HEK293 (cell line): Measurements from ENCODE around the gene SYNCRIP.

ENCODE experiments used
- FEZF1 ChIP-seq: fragments of 450-650 bp; formaldehyde crosslinking; IDR thresholded peaks from 2 replicates; pipeline ENCODE4 v1.5.1; 2016; ENCODE audit warnings: missing biosample characterization, missing genetic modification characterization
- HOXA7 ChIP-seq: sonication (generic); formaldehyde crosslinking; IDR thresholded peaks from 2 replicates; pipeline ENCODE4 v1.8.1; 2022; ENCODE audit warnings: missing genetic modification reagents, borderline replicate concordance
- HOXC10 ChIP-seq: sonication (generic); formaldehyde crosslinking; IDR thresholded peaks from 2 replicates; pipeline ENCODE4 v1.8.1; 2023; ENCODE audit warnings: mild to moderate bottlenecking, missing genetic modification reagents
- KLF1 ChIP-seq: fragments of 450-650 bp; formaldehyde crosslinking; IDR thresholded peaks from 2 replicates; pipeline ENCODE4 v1.5.1; 2016; ENCODE audit warnings: missing biosample characterization, missing genetic modification characterization
- OVOL3 ChIP-seq: fragments of 450-650 bp; formaldehyde crosslinking; IDR thresholded peaks from 2 replicates; pipeline ENCODE4 v1.5.1; 2016; ENCODE audit warnings: missing biosample characterization, missing genetic modification characterization
- YY1 ChIP-seq: fragments of 450-650 bp; formaldehyde crosslinking; IDR thresholded peaks from 2 replicates; pipeline ENCODE4 v1.5.1; 2018; ENCODE audit warnings: missing biosample characterization, missing genetic modification characterization
- ZEB2 ChIP-seq: fragments of 450-650 bp; formaldehyde crosslinking; IDR thresholded peaks from 2 replicates; pipeline ENCODE4 v1.5.1; 2016; ENCODE audit warnings: missing biosample characterization, missing genetic modification characterization
- ZNF10 ChIP-seq: fragments of 450-650 bp; formaldehyde crosslinking; IDR thresholded peaks from 2 replicates; pipeline ENCODE4 v1.5.1; 2017; ENCODE audit warnings: missing biosample characterization, missing genetic modification characterization
- ZNF133 ChIP-seq: fragments of 450-650 bp; formaldehyde crosslinking; IDR thresholded peaks from 2 replicates; pipeline ENCODE4 v1.5.1; 2016; ENCODE audit warnings: missing biosample characterization, missing genetic modification characterization
- ZNF175 ChIP-seq: fragments of 450-650 bp; formaldehyde crosslinking; IDR thresholded peaks from 2 replicates; pipeline ENCODE4 v1.5.1; 2016; ENCODE audit warnings: missing biosample characterization, missing genetic modification characterization
- ZNF2 ChIP-seq: fragments of 450-650 bp; formaldehyde crosslinking; IDR thresholded peaks from 2 replicates; pipeline ENCODE4 v1.5.1; 2016; ENCODE audit warnings: missing biosample characterization, missing genetic modification characterization
- ZNF221 ChIP-seq: fragments of 450-650 bp; formaldehyde crosslinking; IDR thresholded peaks from 2 replicates; pipeline ENCODE4 v1.5.1; 2017; ENCODE audit warnings: missing biosample characterization, missing genetic modification characterization, borderline replicate concordance
- ZNF292 ChIP-seq: fragments of 450-650 bp; formaldehyde crosslinking; IDR thresholded peaks from 2 replicates; pipeline ENCODE4 v1.5.1; 2016; ENCODE audit warnings: low read depth, missing biosample characterization, missing genetic modification characterization, borderline replicate concordance
- ZNF350 ChIP-seq: fragments of 450-650 bp; formaldehyde crosslinking; IDR thresholded peaks from 2 replicates; pipeline ENCODE4 v1.5.0; 2017; ENCODE audit warnings: missing biosample characterization, mild to moderate bottlenecking, missing genetic modification characterization
- ZNF391 ChIP-seq: fragments of 450-650 bp; formaldehyde crosslinking; IDR thresholded peaks from 2 replicates; pipeline ENCODE4 v1.5.1; 2016; ENCODE audit warnings: low read depth, missing biosample characterization, missing genetic modification characterization, borderline replicate concordance
- ZNF404 ChIP-seq: fragments of 450-650 bp; formaldehyde crosslinking; IDR thresholded peaks from 2 replicates; pipeline ENCODE4 v1.5.1; 2017; ENCODE audit warnings: missing biosample characterization, missing genetic modification characterization
- ZNF423 ChIP-seq: fragments of 450-650 bp; formaldehyde crosslinking; IDR thresholded peaks from 2 replicates; pipeline ENCODE4 v1.5.1; 2016; ENCODE audit warnings: missing biosample characterization, missing genetic modification characterization
- ZNF473 ChIP-seq: fragments of 450-650 bp; formaldehyde crosslinking; IDR thresholded peaks from 2 replicates; pipeline ENCODE4 v1.5.1; 2017; ENCODE audit warnings: missing biosample characterization, missing genetic modification characterization
- ZNF529 ChIP-seq: fragments of 450-650 bp; formaldehyde crosslinking; IDR thresholded peaks from 2 replicates; pipeline ENCODE4 v1.5.1; 2017; ENCODE audit warnings: missing genetic modification characterization, missing biosample characterization; ENCODE audit not compliant: insufficient replicate concordance
- ZNF610 ChIP-seq: fragments of 450-650 bp; formaldehyde crosslinking; IDR thresholded peaks from 2 replicates; pipeline ENCODE4 v1.5.1; 2016; ENCODE audit warnings: missing biosample characterization, missing genetic modification characterization, borderline replicate concordance
- ZNF664 ChIP-seq: fragments of 450-650 bp; formaldehyde crosslinking; IDR thresholded peaks from 2 replicates; pipeline ENCODE4 v1.5.1; 2016; ENCODE audit warnings: missing biosample characterization, missing genetic modification characterization
- ZNF701 ChIP-seq: fragments of 450-650 bp; formaldehyde crosslinking; IDR thresholded peaks from 2 replicates; pipeline ENCODE4 v1.5.1; 2016; ENCODE audit warnings: missing biosample characterization, missing genetic modification characterization
- ZNF76 ChIP-seq: fragments of 450-650 bp; formaldehyde crosslinking; IDR thresholded peaks from 2 replicates; pipeline ENCODE4; 2016; ENCODE audit warnings: low read depth, missing biosample characterization, missing genetic modification characterization, borderline replicate concordance
- ZNF768 ChIP-seq: fragments of 450-650 bp; formaldehyde crosslinking; IDR thresholded peaks from 2 replicates; pipeline ENCODE4 v1.5.1; 2018; ENCODE audit warnings: missing biosample characterization, mild to moderate bottlenecking, missing genetic modification characterization
- ZNF791 ChIP-seq: fragments of 450-650 bp; formaldehyde crosslinking; IDR thresholded peaks from 2 replicates; pipeline ENCODE4 v1.5.1; 2016; ENCODE audit warnings: missing biosample characterization, missing genetic modification characterization
- ZSCAN23 ChIP-seq: fragments of 450-650 bp; formaldehyde crosslinking; IDR thresholded peaks from 2 replicates; pipeline ENCODE4 v1.5.1; 2016; ENCODE audit warnings: missing biosample characterization, missing genetic modification characterization
- TF ChIP-seq, protein P1 (sequence below): fragments of 450-650 bp; formaldehyde crosslinking; conservative IDR thresholded peaks from 2 replicates; pipeline ENCODE4 v1.5.1; 2016; ENCODE audit warnings: low read depth, missing biosample characterization, missing genetic modification characterization
- TF ChIP-seq, protein P2 (sequence below): fragments of 450-650 bp; formaldehyde crosslinking; IDR thresholded peaks from 2 replicates; pipeline ENCODE4 v1.5.1; 2017; ENCODE audit warnings: missing biosample characterization, missing genetic modification characterization
- TF ChIP-seq, protein P3 (sequence below): fragments of 450-650 bp; formaldehyde crosslinking; IDR thresholded peaks from 2 replicates; pipeline ENCODE4 v1.5.1; 2016; ENCODE audit warnings: missing biosample characterization, missing genetic modification characterization
- TF ChIP-seq, protein P4 (sequence below): fragments of 450-650 bp; formaldehyde crosslinking; IDR thresholded peaks from 2 replicates; pipeline ENCODE4 v1.5.1; 2017; ENCODE audit warnings: missing biosample characterization, missing genetic modification characterization
- TF ChIP-seq, protein P5 (sequence below): fragments of 450-650 bp; formaldehyde crosslinking; IDR thresholded peaks from 2 replicates; pipeline ENCODE4 v1.5.1; 2016; ENCODE audit warnings: missing biosample characterization, missing genetic modification characterization

The SYNCRIP gene

DNA sequence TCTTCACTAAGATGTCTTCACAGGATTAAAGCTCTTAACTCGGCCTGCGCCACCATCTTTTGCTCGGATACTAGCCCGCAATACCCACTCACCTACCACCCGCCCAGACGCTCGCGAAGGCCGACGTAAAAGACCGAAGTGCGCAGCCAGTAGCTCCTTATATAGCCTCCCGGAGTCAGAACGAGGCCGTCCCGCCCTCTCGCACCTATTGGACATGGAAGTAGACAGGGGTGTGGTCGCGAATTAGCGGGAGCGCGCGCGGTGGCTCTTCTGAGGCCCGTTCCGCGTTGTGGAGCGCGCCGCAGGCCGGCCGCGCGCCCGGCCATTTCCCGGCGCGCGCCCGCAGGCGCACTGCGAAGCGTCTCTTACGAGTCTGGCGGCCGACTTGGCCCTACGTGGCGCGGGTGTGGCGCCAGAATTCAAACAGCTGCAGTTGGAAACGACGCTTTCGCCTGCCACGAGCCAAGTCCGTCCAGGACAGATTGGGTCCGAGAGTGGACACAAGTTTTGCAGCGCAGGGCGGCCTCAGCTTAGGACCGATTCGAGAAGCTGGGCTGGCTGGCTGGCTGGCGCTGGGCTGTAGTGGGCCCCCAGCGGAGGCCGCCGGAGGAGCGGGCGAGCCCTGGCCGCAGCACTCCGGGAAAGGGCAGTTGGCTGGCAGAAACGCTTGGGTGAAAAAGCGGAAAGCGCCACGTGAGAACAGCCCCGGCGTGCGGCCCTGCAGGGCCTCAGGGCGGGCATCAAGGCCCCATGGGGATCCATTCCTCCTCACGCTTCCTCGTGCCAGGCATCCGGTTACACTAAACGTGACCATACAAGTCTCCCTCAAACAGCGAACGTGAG is 36.1 kb upstream of the SYNCRIP start (continued):
- TF ChIP-seq ZNF221 (tag by site-specific recombination) = no peak; the same call in 1 of the 2 replicates
- TF ChIP-seq, protein P1, sequence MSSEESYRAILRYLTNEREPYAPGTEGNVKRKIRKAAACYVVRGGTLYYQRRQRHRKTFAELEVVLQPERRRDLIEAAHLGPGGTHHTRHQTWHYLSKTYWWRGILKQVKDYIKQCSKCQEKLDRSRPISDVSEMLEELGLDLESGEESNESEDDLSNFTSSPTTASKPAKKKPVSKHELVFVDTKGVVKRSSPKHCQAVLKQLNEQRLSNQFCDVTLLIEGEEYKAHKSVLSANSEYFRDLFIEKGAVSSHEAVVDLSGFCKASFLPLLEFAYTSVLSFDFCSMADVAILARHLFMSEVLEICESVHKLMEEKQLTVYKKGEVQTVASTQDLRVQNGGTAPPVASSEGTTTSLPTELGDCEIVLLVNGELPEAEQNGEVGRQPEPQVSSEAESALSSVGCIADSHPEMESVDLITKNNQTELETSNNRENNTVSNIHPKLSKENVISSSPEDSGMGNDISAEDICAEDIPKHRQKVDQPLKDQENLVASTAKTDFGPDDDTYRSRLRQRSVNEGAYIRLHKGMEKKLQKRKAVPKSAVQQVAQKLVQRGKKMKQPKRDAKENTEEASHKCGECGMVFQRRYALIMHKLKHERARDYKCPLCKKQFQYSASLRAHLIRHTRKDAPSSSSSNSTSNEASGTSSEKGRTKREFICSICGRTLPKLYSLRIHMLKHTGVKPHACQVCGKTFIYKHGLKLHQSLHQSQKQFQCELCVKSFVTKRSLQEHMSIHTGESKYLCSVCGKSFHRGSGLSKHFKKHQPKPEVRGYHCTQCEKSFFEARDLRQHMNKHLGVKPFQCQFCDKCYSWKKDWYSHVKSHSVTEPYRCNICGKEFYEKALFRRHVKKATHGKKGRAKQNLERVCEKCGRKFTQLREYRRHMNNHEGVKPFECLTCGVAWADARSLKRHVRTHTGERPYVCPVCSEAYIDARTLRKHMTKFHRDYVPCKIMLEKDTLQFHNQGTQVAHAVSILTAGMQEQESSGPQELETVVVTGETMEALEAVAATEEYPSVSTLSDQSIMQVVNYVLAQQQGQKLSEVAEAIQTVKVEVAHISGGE (tag by site-specific recombination) = peak; percentile 79
- TF ChIP-seq HOXC10 (CRISPR knock-in tag) = peak; percentile 94; the same call in 1 of the 2 replicates
- peak; percentile 50; the same call in 1 of the 2 replicates for TF ChIP-seq ZNF664 (tag by site-specific recombination)
- TF ChIP-seq ZNF175 (tag by site-specific recombination) = no peak
- TF ChIP-seq, protein P2, sequence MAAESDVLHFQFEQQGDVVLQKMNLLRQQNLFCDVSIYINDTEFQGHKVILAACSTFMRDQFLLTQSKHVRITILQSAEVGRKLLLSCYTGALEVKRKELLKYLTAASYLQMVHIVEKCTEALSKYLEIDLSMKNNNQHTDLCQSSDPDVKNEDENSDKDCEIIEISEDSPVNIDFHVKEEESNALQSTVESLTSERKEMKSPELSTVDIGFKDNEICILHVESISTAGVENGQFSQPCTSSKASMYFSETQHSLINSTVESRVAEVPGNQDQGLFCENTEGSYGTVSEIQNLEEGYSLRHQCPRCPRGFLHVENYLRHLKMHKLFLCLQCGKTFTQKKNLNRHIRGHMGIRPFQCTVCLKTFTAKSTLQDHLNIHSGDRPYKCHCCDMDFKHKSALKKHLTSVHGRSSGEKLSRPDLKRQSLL (tag by site-specific recombination) = no peak
- peak; percentile 54 for TF ChIP-seq ZNF10 (tag by site-specific recombination)
- peak; percentile 73 for TF ChIP-seq FEZF1
- TF ChIP-seq YY1 (tag by site-specific recombination) = peak; percentile 83
- no peak for TF ChIP-seq ZNF292 (tag by site-specific recombination)
- TF ChIP-seq, protein P3, sequence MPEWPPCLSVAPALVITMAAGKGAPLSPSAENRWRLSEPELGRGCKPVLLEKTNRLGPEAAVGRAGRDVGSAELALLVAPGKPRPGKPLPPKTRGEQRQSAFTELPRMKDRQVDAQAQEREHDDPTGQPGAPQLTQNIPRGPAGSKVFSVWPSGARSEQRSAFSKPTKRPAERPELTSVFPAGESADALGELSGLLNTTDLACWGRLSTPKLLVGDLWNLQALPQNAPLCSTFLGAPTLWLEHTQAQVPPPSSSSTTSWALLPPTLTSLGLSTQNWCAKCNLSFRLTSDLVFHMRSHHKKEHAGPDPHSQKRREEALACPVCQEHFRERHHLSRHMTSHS = no peak
- TF ChIP-seq ZNF404 (tag by site-specific recombination) = no peak
- no peak for TF ChIP-seq ZNF529 (tag by site-specific recombination)
- TF ChIP-seq ZNF2 (tag by site-specific recombination) = peak; percentile 92
- TF ChIP-seq ZNF391 (tag by site-specific recombination) = peak; percentile 96
- TF ChIP-seq ZNF350 (tag by site-specific recombination) = no peak
- peak; percentile 63 for TF ChIP-seq ZNF610
- TF ChIP-seq ZSCAN23 = 0 out of 2 replicates have a peak, but pooled peaks have one; percentile 25
- peak; percentile 91 for TF ChIP-seq ZEB2
- no peak for TF ChIP-seq ZNF701 (tag by site-specific recombination)
- TF ChIP-seq ZNF423 = peak; percentile 99
- TF ChIP-seq HOXA7 (CRISPR knock-in tag) = no peak; the same call in 1 of the 2 replicates
- TF ChIP-seq ZNF768 (tag by site-specific recombination) = no peak
- TF ChIP-seq KLF1 = peak; percentile 60
- TF ChIP-seq ZNF791 = no peak
- TF ChIP-seq ZNF76 (tag by site-specific recombination) = peak; percentile 55
- TF ChIP-seq, protein P4, sequence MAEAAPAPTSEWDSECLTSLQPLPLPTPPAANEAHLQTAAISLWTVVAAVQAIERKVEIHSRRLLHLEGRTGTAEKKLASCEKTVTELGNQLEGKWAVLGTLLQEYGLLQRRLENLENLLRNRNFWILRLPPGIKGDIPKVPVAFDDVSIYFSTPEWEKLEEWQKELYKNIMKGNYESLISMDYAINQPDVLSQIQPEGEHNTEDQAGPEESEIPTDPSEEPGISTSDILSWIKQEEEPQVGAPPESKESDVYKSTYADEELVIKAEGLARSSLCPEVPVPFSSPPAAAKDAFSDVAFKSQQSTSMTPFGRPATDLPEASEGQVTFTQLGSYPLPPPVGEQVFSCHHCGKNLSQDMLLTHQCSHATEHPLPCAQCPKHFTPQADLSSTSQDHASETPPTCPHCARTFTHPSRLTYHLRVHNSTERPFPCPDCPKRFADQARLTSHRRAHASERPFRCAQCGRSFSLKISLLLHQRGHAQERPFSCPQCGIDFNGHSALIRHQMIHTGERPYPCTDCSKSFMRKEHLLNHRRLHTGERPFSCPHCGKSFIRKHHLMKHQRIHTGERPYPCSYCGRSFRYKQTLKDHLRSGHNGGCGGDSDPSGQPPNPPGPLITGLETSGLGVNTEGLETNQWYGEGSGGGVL (tag by site-specific recombination) = no peak
- TF ChIP-seq, protein P5, sequence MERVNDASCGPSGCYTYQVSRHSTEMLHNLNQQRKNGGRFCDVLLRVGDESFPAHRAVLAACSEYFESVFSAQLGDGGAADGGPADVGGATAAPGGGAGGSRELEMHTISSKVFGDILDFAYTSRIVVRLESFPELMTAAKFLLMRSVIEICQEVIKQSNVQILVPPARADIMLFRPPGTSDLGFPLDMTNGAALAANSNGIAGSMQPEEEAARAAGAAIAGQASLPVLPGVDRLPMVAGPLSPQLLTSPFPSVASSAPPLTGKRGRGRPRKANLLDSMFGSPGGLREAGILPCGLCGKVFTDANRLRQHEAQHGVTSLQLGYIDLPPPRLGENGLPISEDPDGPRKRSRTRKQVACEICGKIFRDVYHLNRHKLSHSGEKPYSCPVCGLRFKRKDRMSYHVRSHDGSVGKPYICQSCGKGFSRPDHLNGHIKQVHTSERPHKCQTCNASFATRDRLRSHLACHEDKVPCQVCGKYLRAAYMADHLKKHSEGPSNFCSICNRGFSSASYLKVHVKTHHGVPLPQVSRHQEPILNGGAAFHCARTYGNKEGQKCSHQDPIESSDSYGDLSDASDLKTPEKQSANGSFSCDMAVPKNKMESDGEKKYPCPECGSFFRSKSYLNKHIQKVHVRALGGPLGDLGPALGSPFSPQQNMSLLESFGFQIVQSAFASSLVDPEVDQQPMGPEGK = peak; percentile 80
- TF ChIP-seq ZNF473 (tag by site-specific recombination) = no peak
- peak; percentile 73 for TF ChIP-seq OVOL3 (tag by site-specific recombination)
- no peak for TF ChIP-seq ZNF133 (tag by site-specific recombination)
